ENCODE data around the gene PPP1R9B.

PPP1R9B gene

GRCh38 chr17:50187394-50187725 lies 36.9 kb upstream of the PPP1R9B start:
- DNase-seq (ENCODE audit: low read depth in 2 of 2) = no peak

- DNase-seq (ENCODE audit: low read depth in 2 of 2) = no peak
Measured at GRCh38 chr17:50186661-50187393, 36.4 kb upstream of the PPP1R9B start.

GRCh38 chr17:50185631-50186471 lies 35.4 kb upstream of the PPP1R9B start:
- no peak for DNase-seq (ENCODE audit: low read depth in 2 of 2)

GRCh38 chr17:50184611-50185398 lies 34.3 kb upstream of the PPP1R9B start:
- DNase-seq (ENCODE audit: low read depth in 2 of 2) = no peak

- no peak for DNase-seq (ENCODE audit: low read depth in 2 of 2)
Measured at GRCh38 chr17:50184064-50184463, 33.6 kb upstream of the PPP1R9B start.

GRCh38 chr17:50183421-50183994 lies 33.0 kb upstream of the PPP1R9B start:
- DNase-seq (ENCODE audit: low read depth in 2 of 2) = no peak

GRCh38 chr17:50182783-50183420 lies 32.4 kb upstream of the PPP1R9B start:
- DNase-seq (ENCODE audit: low read depth in 2 of 2) = no peak

- no peak for DNase-seq (ENCODE audit: low read depth in 2 of 2)
Measured at GRCh38 chr17:50181591-50182560, 31.4 kb upstream of the PPP1R9B start.

GRCh38 chr17:50181144-50181543 lies 30.7 kb upstream of the PPP1R9B start:
- DNase-seq (ENCODE audit: low read depth in 2 of 2) = no peak

- no peak for DNase-seq (ENCODE audit: low read depth in 2 of 2)
Measured at GRCh38 chr17:50180620-50181019, 30.1 kb upstream of the PPP1R9B start.

- no peak for DNase-seq (ENCODE audit: low read depth in 2 of 2)
Measured at GRCh38 chr17:50180111-50180510, 29.6 kb upstream of the PPP1R9B start.

GRCh38 chr17:50177983-50178834 lies 27.7 kb upstream of the PPP1R9B start:
- no peak for DNase-seq (ENCODE audit: low read depth in 2 of 2)

- DNase-seq (ENCODE audit: low read depth in 2 of 2) = no peak
Measured at GRCh38 chr17:50177476-50177875, 27.0 kb upstream of the PPP1R9B start.

GRCh38 chr17:50176559-50177357 lies 26.3 kb upstream of the PPP1R9B start:
- no peak for DNase-seq (ENCODE audit: low read depth in 2 of 2)

GRCh38 chr17:50175035-50175807 lies 24.7 kb upstream of the PPP1R9B start:
- DNase-seq (ENCODE audit: low read depth in 2 of 2) = no peak

- no peak for DNase-seq (ENCODE audit: low read depth in 2 of 2)
Measured at GRCh38 chr17:50174444-50174843, 24.0 kb upstream of the PPP1R9B start.

GRCh38 chr17:50173335-50173941 lies 23.0 kb upstream of the PPP1R9B start:
- no peak for DNase-seq (ENCODE audit: low read depth in 2 of 2)

Data from fibroblast of skin of left biceps (primary cell).